T-helper 9 cell (primary cell): Measurements from ENCODE around the gene NOBOX.
"Not testable (repeated sequence)": the region's sequence is repeated elsewhere in the genome, so short reads cannot be mapped to it uniquely, and the experiment has no call there.

ENCODE experiments used
- DNase-seq: peaks from one replicate; pipeline ENCODE4 v3.0.0-alpha.2; 2020
- total RNA-seq, 2 donors: gene quantifications; one replicate each; lab custom pipeline; 2026; lab: John Stamatoyannopoulos, UW

Gene NOBOX
- total RNA-seq: 0 reads per million in 2 donors

GRCh38 chr7:144403649-144404061 is at the start of gene NOBOX:
NOBOX (minus strand) TSS chr7:144403693.
- no peak for DNase-seq

- DNase-seq: no peak
Measured at GRCh38 chr7:144452064-144452463, 48.6 kb upstream of the NOBOX start.

- no peak for DNase-seq
Measured at GRCh38 chr7:144445590-144445989, 42.1 kb upstream of the NOBOX start.

- no peak for DNase-seq
Measured at GRCh38 chr7:144439717-144440205, 36.3 kb upstream of the NOBOX start.

GRCh38 chr7:144438759-144439158 is 35.3 kb upstream of the NOBOX start:
- no peak for DNase-seq

- peak; percentile 26 for DNase-seq
Measured at GRCh38 chr7:144437370-144438191, 34.1 kb upstream of the NOBOX start.

- DNase-seq: no peak
Measured at GRCh38 chr7:144436500-144436899, 33.0 kb upstream of the NOBOX start.

GRCh38 chr7:144428431-144428830 is 24.9 kb upstream of the NOBOX start:
- DNase-seq: no peak

GRCh38 chr7:144427539-144427938 is 24.0 kb upstream of the NOBOX start:
- not testable (repeated sequence) for DNase-seq

GRCh38 chr7:144418931-144419330 is 15.4 kb upstream of the NOBOX start:
- not testable (repeated sequence) for DNase-seq

GRCh38 chr7:144416341-144416740 is 12.8 kb upstream of the NOBOX start:
- no peak for DNase-seq

GRCh38 chr7:144415858-144416257 is 12.4 kb upstream of the NOBOX start:
- DNase-seq: no peak

GRCh38 chr7:144414815-144415214 is 11.3 kb upstream of the NOBOX start:
- DNase-seq: no peak

GRCh38 chr7:144410441-144410840 is 6.9 kb upstream of the NOBOX start:
- DNase-seq: no peak

- no peak for DNase-seq
Measured at GRCh38 chr7:144408121-144408520, 4.6 kb upstream of the NOBOX start.

GRCh38 chr7:144407266-144407931 is 3.9 kb upstream of the NOBOX start:
- no peak for DNase-seq

GRCh38 chr7:144404946-144405345 is 1.5 kb upstream of the NOBOX start:
- no peak for DNase-seq

GRCh38 chr7:144403102-144403501 is 391 bp downstream of the NOBOX start:
- no peak for DNase-seq

GRCh38 chr7:144401490-144401889 is 2.0 kb downstream of the NOBOX start:
- no peak for DNase-seq

- no peak for DNase-seq
Measured at GRCh38 chr7:144399946-144400345, 3.5 kb downstream of the NOBOX start.

- no peak for DNase-seq
Measured at GRCh38 chr7:144398911-144399310, 4.6 kb downstream of the NOBOX start.

- no peak for DNase-seq
Measured at GRCh38 chr7:144398291-144398690, 5.2 kb downstream of the NOBOX start.

GRCh38 chr7:144397086-144397485 is 6.4 kb downstream of the NOBOX start:
- no peak for DNase-seq

GRCh38 chr7:144391823-144392255 is 11.7 kb downstream of the NOBOX start:
- no peak for DNase-seq
